Measurements from ENCODE around the gene PXMP4. TPM values are rescaled to one million over a fixed set of nuclear protein-coding genes. Genes with fewer than 3 reads are reported as not detected.
A peak's percentile ranks its signal among the peaks of the same experiment; 100 is the strongest.

The PXMP4 gene
- total RNA-seq, 2 experiments from 2014 or later = 3.6 to 4.1 TPM

GRCh38 chr20:33687370-33687915 lies 32.7 kb downstream of the PXMP4 start:
- Histone ChIP-seq H3K4me1 (ENCODE audit: insufficient read depth, low read length) (peaks cover 47% of the 10 kb centered on the region), H3K27ac (ENCODE audit: low read depth in 1 of 2, low read length in 2 of 2) (no peak overlapping the region), H3K4me3 (ENCODE audit: low read length) (no peak overlapping the region), H3K36me3 (ENCODE audit: insufficient read depth, low read length) (no peaks in the 10 kb centered on the region), H3K9me3 (ENCODE audit: control insufficient read depth in 1 of 2, insufficient read depth in 1 of 2, low read length in 2 of 2) (no peaks in the 10 kb centered on the region), H3K27me3 (ENCODE audit: control insufficient read depth in 1 of 2, insufficient read depth in 2 of 2, low read length in 2 of 2) (no peaks in the 10 kb centered on the region)
- intact Hi-C loops (cut with DNase I, micrococcal nuclease) = loop anchor here in 1 of 2 experiments (2.0 to 10.0 kb wide), 3 partner anchors 33 to 425 kb away; partner anchors contain the start of genes EIF2S2, PXMP4 and RALY
- Mint-ChIP-seq H3K36me3 (ENCODE audit: low read depth) (no peaks in the 10 kb centered on the region), H3K27me3 (no peaks in the 10 kb centered on the region), H3K9me3 (no peaks in the 10 kb centered on the region), H3K4me1 (ENCODE audit: low read depth) (peaks cover 42% of the 10 kb centered on the region), H3K27ac (peak overlapping the region; percentile 37), H3K4me3 (peak overlapping the region; percentile 89)
- ATAC-seq (ENCODE audit: poor library complexity) (no peak), DNase-seq (peak in 1 of 14 experiments; percentile 20)
- POLR2A ChIA-PET = interaction anchor here (0.9 to 1.3 kb wide), 4 partner anchors 8 to 45 kb away, joined by 3 to 4 read pairs (median 4); partner anchors contain the start of gene PXMP4
- TF ChIP-seq CTCF (IDR thresholded peaks at IDR 0.05) = no peak
- CTCF ChIA-PET = interaction anchor here (2.3 kb wide), 1 partner anchor 19 kb away, joined by 12 read pairs; no protein-coding TSS in a partner anchor

- Histone ChIP-seq H3K27ac (ENCODE audit: low read depth in 1 of 2, low read length in 2 of 2) (no peak overlapping the region), H3K4me1 (ENCODE audit: insufficient read depth, low read length) (peaks cover 50% of the 10 kb centered on the region), H3K4me3 (ENCODE audit: low read length) (peak overlapping the region; percentile 47), H3K36me3 (ENCODE audit: insufficient read depth, low read length) (no peaks in the 10 kb centered on the region), H3K9me3 (ENCODE audit: control insufficient read depth in 1 of 2, insufficient read depth in 1 of 2, low read length in 2 of 2) (no peaks in the 10 kb centered on the region), H3K27me3 (ENCODE audit: control insufficient read depth in 1 of 2, insufficient read depth in 2 of 2, low read length in 2 of 2) (no peaks in the 10 kb centered on the region)
- peaks cover 44% of the 10 kb centered on the region for H3K4me1 Mint-ChIP-seq (ENCODE audit: low read depth)
- ATAC-seq (ENCODE audit: poor library complexity) (no peak), DNase-seq (no peak)
- ChIA-PET CTCF (interaction anchor here (2.3 kb wide), 1 partner anchor 19 kb away, joined by 12 read pairs; no protein-coding TSS in a partner anchor), POLR2A (interaction anchor here (0.5 to 1.3 kb wide), 5 partner anchors 19 to 244 kb away, joined by 3 to 4 read pairs (median 3); partner anchors contain the start of genes PXMP4 and SNTA1)
- H3K27me3 Mint-ChIP-seq = no peaks in the 10 kb centered on the region
- TF ChIP-seq CTCF (IDR thresholded peaks at IDR 0.05) = no peak
- no peaks in the 10 kb centered on the region for H3K36me3 Mint-ChIP-seq (ENCODE audit: low read depth)
- peak overlapping the region; percentile 37 for H3K27ac Mint-ChIP-seq
- peak overlapping the region; percentile 89 for H3K4me3 Mint-ChIP-seq
- H3K9me3 Mint-ChIP-seq = no peaks in the 10 kb centered on the region
- intact Hi-C loops (cut with DNase I, micrococcal nuclease) = loop anchor here in 1 of 2 experiments (2.0 to 10.0 kb wide), 3 partner anchors 34 to 425 kb away; partner anchors contain the start of genes EIF2S2, PXMP4 and RALY
Observed at GRCh38 chr20:33686984-33687366, 33.1 kb downstream of the PXMP4 start.

DNA sequence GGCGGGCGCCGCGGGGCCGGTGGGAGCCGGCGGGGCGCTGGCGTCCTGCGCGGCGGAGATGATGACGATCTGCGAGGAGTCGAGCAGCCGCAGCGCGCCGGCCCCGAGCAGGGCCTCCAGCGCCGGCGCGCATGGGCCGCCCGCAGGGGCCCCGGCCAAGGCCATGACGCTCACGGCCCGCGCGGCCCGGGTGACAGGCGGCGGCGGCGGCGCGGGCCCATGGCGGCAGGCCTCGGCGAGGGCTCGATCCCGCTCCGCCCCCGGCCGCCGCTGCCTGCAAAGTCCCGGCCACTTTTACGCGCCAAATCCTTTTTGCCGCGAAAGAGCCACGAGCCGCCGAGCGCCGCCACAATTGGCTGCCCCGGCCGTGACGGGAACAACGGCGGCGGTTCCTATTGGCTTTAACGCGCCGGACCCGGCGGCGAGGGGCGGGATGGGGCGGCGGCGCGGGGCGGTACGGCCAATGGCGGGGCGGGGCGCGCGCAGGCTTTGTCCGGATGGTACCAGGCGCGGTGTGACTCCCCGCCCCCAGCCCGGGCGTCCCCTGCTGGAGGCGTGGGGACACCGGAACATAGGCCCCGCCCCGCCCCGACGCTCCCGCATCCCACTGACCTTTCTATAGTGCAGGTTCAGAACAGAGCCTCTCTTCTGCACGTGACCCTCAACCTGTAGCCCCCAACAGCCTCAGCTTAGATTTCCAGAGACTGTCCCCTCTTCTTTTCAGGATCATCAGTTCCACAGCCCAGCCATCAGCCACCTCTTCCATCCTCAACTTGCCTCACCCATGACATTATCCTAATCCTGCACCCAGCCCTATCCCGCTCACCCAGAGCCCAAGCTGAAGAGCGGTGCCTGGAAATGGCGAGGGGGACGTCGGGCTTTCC lies 33.8 kb downstream of the PXMP4 start, which contains the start of gene E2F1:
Gene E2F1, minus strand, starts transcription at position 286 of the 884 bp plus-strand sequence. Its CDS starts 121 bp downstream, at position 165.
- peak; percentile 23 for TF ChIP-seq CTCF (IDR thresholded peaks at IDR 0.05)
- ChIA-PET CTCF (interaction anchor here (2.3 to 3.1 kb wide), 2 partner anchors 18 to 19 kb away, joined by 12 to 15 read pairs; no protein-coding TSS in a partner anchor), POLR2A (interaction anchor here (0.5 to 1.8 kb wide), 7 partner anchors 19 to 243 kb away, joined by 3 to 9 read pairs (median 4); partner anchors contain the start of genes PXMP4, SNTA1 and ZNF341)
- Histone ChIP-seq H3K36me3 (ENCODE audit: insufficient read depth, low read length) (no peaks in the 10 kb centered on the region), H3K27me3 (ENCODE audit: control insufficient read depth in 1 of 2, insufficient read depth in 2 of 2, low read length in 2 of 2) (no peaks in the 10 kb centered on the region), H3K27ac (ENCODE audit: low read depth in 1 of 2, low read length in 2 of 2) (no peak within 1 kb of the TSS), H3K4me1 (ENCODE audit: insufficient read depth, low read length) (peaks cover 50% of the 10 kb centered on the region), H3K9me3 (ENCODE audit: control insufficient read depth in 1 of 2, insufficient read depth in 1 of 2, low read length in 2 of 2) (no peaks in the 10 kb centered on the region), H3K4me3 (ENCODE audit: low read length) (peak within 1 kb of the TSS; percentile 47)
- Mint-ChIP-seq H3K36me3 (ENCODE audit: low read depth) (no peaks in the 10 kb centered on the region), H3K4me1 (ENCODE audit: low read depth) (peaks cover 50% of the 10 kb centered on the region), H3K4me3 (peak within 1 kb of the TSS; percentile 89), H3K27me3 (no peaks in the 10 kb centered on the region), H3K9me3 (no peaks in the 10 kb centered on the region), H3K27ac (peak within 1 kb of the TSS; percentile 39)
- DNase-seq = peak; percentile 81 to 97 (median 94)
- intact Hi-C loops (cut with DNase I, micrococcal nuclease) = loop anchor here in 1 of 2 experiments (2.0 to 10.0 kb wide), 3 partner anchors 34 to 426 kb away; partner anchors contain the start of genes EIF2S2, PXMP4 and RALY
- ATAC-seq (ENCODE audit: poor library complexity) = peak; percentile 94
